ENCODE measurements around the gene PLEKHJ1.

PLEKHJ1 gene

DNA sequence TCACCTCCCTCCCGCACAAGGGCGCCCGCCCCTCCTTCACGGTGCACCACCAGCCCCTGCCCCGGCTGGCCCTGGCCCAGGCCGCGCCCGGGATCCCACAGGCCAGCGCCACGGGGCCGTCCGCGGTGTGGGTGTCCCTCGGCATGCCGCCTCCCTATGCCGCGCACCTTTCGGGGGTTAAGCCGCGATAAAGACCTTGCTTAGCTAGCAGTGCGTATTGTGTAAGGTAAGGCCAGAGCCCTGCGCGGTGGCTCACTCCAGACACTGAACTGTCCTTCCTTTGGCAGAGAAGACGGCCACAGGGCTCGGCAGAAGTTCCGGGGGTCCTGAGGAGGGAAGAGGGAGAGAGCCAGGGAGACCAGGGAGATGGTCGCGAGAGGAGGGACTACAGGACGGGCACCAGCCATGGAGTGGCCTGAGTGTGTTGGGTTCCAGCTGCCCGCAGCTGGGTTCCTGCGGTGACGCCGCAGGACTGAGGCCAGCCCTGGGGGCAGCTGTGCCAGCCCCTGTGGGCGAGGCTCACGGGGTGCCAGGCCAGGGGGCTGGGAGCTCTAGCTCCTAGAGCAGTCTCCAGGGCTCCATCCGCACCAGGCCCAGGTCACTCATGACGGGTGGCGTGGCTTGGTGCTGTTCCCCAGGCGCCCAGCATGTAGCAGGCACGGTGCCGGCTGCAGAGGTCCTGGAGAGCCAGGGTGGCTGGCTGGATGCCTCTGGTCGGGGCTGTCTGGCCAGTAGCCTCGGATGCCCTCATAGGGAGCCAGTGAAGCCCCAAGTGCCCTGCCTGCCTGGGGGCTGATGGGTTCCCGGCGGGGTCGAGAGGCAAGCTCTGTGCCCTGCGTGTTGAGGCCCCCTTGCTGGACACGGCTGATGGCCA lies 7.7 kb downstream of the PLEKHJ1 start:
- ChIA-PET POLR2A (no interaction called here), CTCF (no interaction called here)
- no peak for DNase-seq (ENCODE audit: extremely low spot score)
- no peak for TF ChIP-seq FOXA1 (IDR thresholded peaks at IDR 0.05)
- no peak for TF ChIP-seq TARDBP (IDR thresholded peaks at IDR 0.05)
- no peak for TF ChIP-seq ARNT (IDR thresholded peaks at IDR 0.05)
- TF ChIP-seq ELF4 (IDR thresholded peaks at IDR 0.05) = no peak
- TF ChIP-seq HDGF (IDR thresholded peaks at IDR 0.05; ENCODE audit: borderline replicate concordance) = no peak
- no peak for TF ChIP-seq CTBP1 (IDR thresholded peaks at IDR 0.05; ENCODE audit: borderline replicate concordance)
- TF ChIP-seq NFRKB (IDR thresholded peaks at IDR 0.05) = no peak
- TF ChIP-seq ZNF384 (IDR thresholded peaks at IDR 0.05) = no peak

- no peak for DNase-seq (ENCODE audit: extremely low spot score)
- POLR2A ChIA-PET = no interaction called here
- TF ChIP-seq CTBP1 (IDR thresholded peaks at IDR 0.05; ENCODE audit: borderline replicate concordance) = no peak
- no peak for TF ChIP-seq FOXK2 (IDR thresholded peaks at IDR 0.05)
- TF ChIP-seq FOXM1 (IDR thresholded peaks at IDR 0.05; ENCODE audit: borderline replicate concordance) = no peak
- TF ChIP-seq HDGF (IDR thresholded peaks at IDR 0.05; ENCODE audit: borderline replicate concordance) = no peak
- no peak for TF ChIP-seq ELF4 (IDR thresholded peaks at IDR 0.05)
- TF ChIP-seq SUZ12 (IDR thresholded peaks at IDR 0.05) = no peak
- TF ChIP-seq FOXA1 (IDR thresholded peaks at IDR 0.05) = no peak
- no peak for TF ChIP-seq SP1 (IDR thresholded peaks at IDR 0.05)
- CTCF ChIA-PET = no interaction called here
Measured at GRCh38 chr19:2227415-2228156, 8.5 kb downstream of the PLEKHJ1 start.

- no peak for DNase-seq (ENCODE audit: extremely low spot score)
- POLR2A ChIA-PET = no interaction called here
- CTCF ChIA-PET = no interaction called here
- TF ChIP-seq PKNOX1 (IDR thresholded peaks at IDR 0.05) = no peak
- TF ChIP-seq ARNT (IDR thresholded peaks at IDR 0.05) = no peak
- TF ChIP-seq NFRKB (IDR thresholded peaks at IDR 0.05) = no peak
- no peak for TF ChIP-seq FOXK2 (IDR thresholded peaks at IDR 0.05)
- TF ChIP-seq SUZ12 (IDR thresholded peaks at IDR 0.05) = no peak
- no peak for TF ChIP-seq TARDBP (IDR thresholded peaks at IDR 0.05)
- TF ChIP-seq LEF1 (IDR thresholded peaks at IDR 0.05; ENCODE audit: borderline replicate concordance) = no peak
- no peak for TF ChIP-seq ZNF384 (IDR thresholded peaks at IDR 0.05)
- TF ChIP-seq L3MBTL2 (conservative IDR thresholded peaks at IDR 0.05) = no peak
- no peak for TF ChIP-seq FOXA1 (IDR thresholded peaks at IDR 0.05)
- TF ChIP-seq SP1 (IDR thresholded peaks at IDR 0.05) = no peak
- TF ChIP-seq CTBP1 (IDR thresholded peaks at IDR 0.05; ENCODE audit: borderline replicate concordance) = no peak
- TF ChIP-seq FOXM1 (IDR thresholded peaks at IDR 0.05; ENCODE audit: borderline replicate concordance) = no peak
Measured at GRCh38 chr19:2226840-2227360, 9.2 kb downstream of the PLEKHJ1 start.

DNA sequence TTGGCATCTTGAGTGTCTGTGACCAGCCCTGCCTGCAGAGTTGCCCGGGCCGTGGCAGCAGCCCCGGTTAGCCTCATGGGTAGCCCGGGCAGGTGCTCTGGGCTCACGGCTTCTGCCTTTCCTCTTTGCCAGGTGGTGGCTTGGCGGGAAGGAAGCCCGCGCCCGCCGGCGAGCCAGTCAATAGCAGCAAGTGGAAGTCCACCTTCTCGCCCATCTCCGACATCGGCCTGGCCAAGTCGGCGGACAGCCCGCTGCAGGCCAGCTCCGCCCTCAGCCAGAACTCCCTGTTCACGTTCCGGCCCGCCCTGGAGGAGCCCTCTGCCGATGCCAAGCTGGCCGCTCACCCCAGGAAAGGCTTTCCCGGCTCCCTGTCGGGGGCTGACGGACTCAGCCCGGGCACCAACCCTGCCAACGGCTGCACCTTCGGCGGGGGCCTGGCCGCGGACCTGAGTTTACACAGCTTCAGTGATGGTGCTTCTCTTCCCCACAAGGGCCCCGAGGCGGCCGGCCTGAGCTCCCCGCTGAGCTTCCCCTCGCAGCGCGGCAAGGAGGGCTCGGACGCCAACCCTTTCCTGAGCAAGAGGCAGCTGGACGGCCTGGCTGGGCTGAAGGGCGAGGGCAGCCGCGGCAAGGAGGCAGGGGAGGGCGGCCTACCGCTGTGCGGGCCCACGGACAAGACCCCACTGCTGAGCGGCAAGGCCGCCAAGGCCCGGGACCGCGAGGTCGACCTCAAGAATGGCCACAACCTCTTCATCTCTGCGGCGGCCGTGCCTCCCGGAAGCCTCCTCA lies 9.9 kb downstream of the PLEKHJ1 start:
- TF ChIP-seq HDGF (IDR thresholded peaks at IDR 0.05; ENCODE audit: borderline replicate concordance) (no peak), FOXM1 (IDR thresholded peaks at IDR 0.05; ENCODE audit: borderline replicate concordance) (no peak), NFRKB (IDR thresholded peaks at IDR 0.05) (no peak), BHLHE40 (IDR thresholded peaks at IDR 0.05; ENCODE audit: borderline replicate concordance) (no peak), ZNF384 (IDR thresholded peaks at IDR 0.05) (no peak), SUZ12 (IDR thresholded peaks at IDR 0.05) (no peak), FOXK2 (IDR thresholded peaks at IDR 0.05) (no peak), CTBP1 (IDR thresholded peaks at IDR 0.05; ENCODE audit: borderline replicate concordance) (no peak), SP1 (IDR thresholded peaks at IDR 0.05) (no peak), L3MBTL2 (conservative IDR thresholded peaks at IDR 0.05) (no peak), ARNT (IDR thresholded peaks at IDR 0.05) (no peak), FOXA1 (IDR thresholded peaks at IDR 0.05) (no peak), LEF1 (IDR thresholded peaks at IDR 0.05; ENCODE audit: borderline replicate concordance) (no peak), PKNOX1 (IDR thresholded peaks at IDR 0.05) (no peak), TARDBP (IDR thresholded peaks at IDR 0.05) (no peak), ELF4 (IDR thresholded peaks at IDR 0.05) (no peak)
- CTCF ChIA-PET = no interaction called here
- no peak for DNase-seq (ENCODE audit: extremely low spot score)
- POLR2A ChIA-PET = no interaction called here

GRCh38 chr19:2225415-2226050 lies 10.6 kb downstream of the PLEKHJ1 start:
- ChIA-PET POLR2A (no interaction called here), CTCF (no interaction called here)
- no peak for TF ChIP-seq PKNOX1 (IDR thresholded peaks at IDR 0.05)
- no peak for TF ChIP-seq CTBP1 (IDR thresholded peaks at IDR 0.05; ENCODE audit: borderline replicate concordance)
- no peak for TF ChIP-seq ARNT (IDR thresholded peaks at IDR 0.05)
- DNase-seq (ENCODE audit: extremely low spot score) = no peak
